Endothelial cell of umbilical vein (primary cell): ENCODE results near the gene TNRC6B. TPM values are rescaled to one million over a fixed set of nuclear protein-coding genes. Genes with fewer than 3 reads are reported as not detected.

ENCODE experiments used
- BruUV-seq: library from RNA; stranded (reverse); fragments of 400-500 nt; replicated peaks from 2 replicates; lab custom pipeline; 2021; lab: Mats Ljungman, UMichigan
- CTCF ChIA-PET: fragments of 300-600, 350-600 bp; sonication (Branson Sonifier 250); formaldehyde crosslinking; loops from one replicate; lab custom pipeline; 2021; ENCODE audit warnings: antibody characterized with exemption, inconsistent platforms; lab: Charles Lee
- POLR2A ChIA-PET: fragments of 300-600, 350-600 bp; sonication (Branson Sonifier 250); formaldehyde crosslinking; loops from one replicate; lab custom pipeline; 2021; ENCODE audit warnings: antibody characterized with exemption, inconsistent platforms; lab: Charles Lee
- DNase-seq: peaks from one replicate; pipeline ENCODE4 v3.0.0-alpha.2; 2011; ENCODE audit warnings: low read depth, low spot score
- FAIRE-seq: peaks from 2 replicates; lab custom pipeline; 2011; peaks lifted over from hg19 to GRCh38; lab: Jason Lieb, UNC
- H2AFZ ChIP-seq: 2 replicates; pipeline ENCODE4 v1.6.0; 2012; ENCODE audit warnings: low read depth, low read length, control low read depth, inconsistent platforms
- H3K27ac ChIP-seq: 2 replicates; pipeline ENCODE4 v1.5.1; 2011; ENCODE audit warnings: low read depth, mild to moderate bottlenecking, control low read depth, low read length, moderate library complexity; ENCODE audit not compliant: insufficient read depth
- H3K27me3 ChIP-seq, 2 experiments: 2 replicates each; pipeline versions ENCODE4 v1.6.0 to v1.6.1; 2011; ENCODE audit warnings: low read length in 2 of 2, mixed read lengths in 1 of 2; ENCODE audit not compliant: control insufficient read depth in 2 of 2, insufficient read depth in 2 of 2
- H3K36me3 ChIP-seq, 2 experiments: 2 replicates in 1 of 2; 3 replicates in 1 of 2; pipeline ENCODE4 v1.5.1; 2011; ENCODE audit warnings: low read length in 2 of 2, mild to moderate bottlenecking in 1 of 2, moderate library complexity in 1 of 2; ENCODE audit not compliant: control insufficient read depth in 2 of 2, insufficient read depth in 2 of 2; ENCODE audit errors: extremely low read depth in 1 of 2
- H3K4me1 ChIP-seq: 3 replicates; pipeline ENCODE4 v1.5.1; 2011; ENCODE audit warnings: mild to moderate bottlenecking, low read length; ENCODE audit not compliant: control insufficient read depth, insufficient read depth; ENCODE audit errors: extremely low read depth
- H3K4me2 ChIP-seq: 2 replicates; pipeline ENCODE4 v1.6.1; 2011; ENCODE audit warnings: low read length, control low read depth, mixed read lengths; ENCODE audit not compliant: insufficient read depth
- H3K4me3 ChIP-seq, 3 experiments: fragments of 200-600 bp in 1 of 3; sonication (generic), shearing (Covaris generic) in 1 of 3; replicated peaks in 1 of 3; 2 replicates each; pipeline ENCODE4 v1.5.1; 2011 to 2016; ENCODE audit warnings: control low read depth in 3 of 3, low read length in 3 of 3, mild to moderate bottlenecking in 2 of 3, inconsistent platforms in 1 of 3, low read depth in 1 of 3, moderate library complexity in 1 of 3; ENCODE audit not compliant: insufficient read depth in 1 of 3
- H3K79me2 ChIP-seq: 2 replicates; pipeline ENCODE4 v1.6.0; 2012; ENCODE audit warnings: low read length, inconsistent platforms; ENCODE audit not compliant: control insufficient read depth, insufficient read depth
- H3K9ac ChIP-seq: replicated peaks from 2 replicates; pipeline ENCODE3; 2011; ENCODE audit warnings: low read length, control low read depth; ENCODE audit not compliant: insufficient read depth; ENCODE audit errors: extremely low read depth
- H3K9me1 ChIP-seq: replicated peaks from 3 replicates; pipeline ENCODE4 v1.6.0; 2011; ENCODE audit warnings: mild to moderate bottlenecking, low read length; ENCODE audit not compliant: control insufficient read depth, insufficient read depth; ENCODE audit errors: extremely low read depth
- H3K9me3 ChIP-seq: replicated peaks from 2 replicates; pipeline ENCODE4 v1.5.1; 2012; ENCODE audit warnings: low read length, inconsistent platforms; ENCODE audit not compliant: control insufficient read depth, insufficient read depth
- H4K20me1 ChIP-seq: replicated peaks from 2 replicates; pipeline ENCODE3; 2011; ENCODE audit warnings: mild to moderate bottlenecking, low read length; ENCODE audit not compliant: control insufficient read depth, insufficient read depth; ENCODE audit errors: extremely low read depth
- JUN ChIP-seq: IDR thresholded peaks from 2 replicates; pipeline ENCODE4 v1.6.1; 2011; ENCODE audit warnings: borderline replicate concordance, low read depth; ENCODE audit not compliant: insufficient read length, insufficient read depth
- MYC ChIP-seq: IDR thresholded peaks from one replicate; pipeline ENCODE4 v1.6.1; 2011; ENCODE audit warnings: mild to moderate bottlenecking, low read depth, low read length
- dilution Hi-C: fragments of 300-500 bp; cut with MboI; formaldehyde crosslinking; loops from one replicate; pipeline ENCODE4 v1.15.0; 2019; ENCODE audit warnings: low sequenced_read_pairs; ENCODE audit not compliant: extremely low pct_ligation_motif_present
- intact Hi-C: fragments of 100-400 bp; cut with micrococcal nuclease; formaldehyde crosslinking; loops from one replicate; pipeline ENCODE4 v1.10.0; 2022
- polyA plus RNA-seq, 4 experiments: library from polyadenylated mRNA; depleted of rRNA in 3 of 4; stranded (reverse) in 3 of 4; unstranded in 1 of 4; fragments of >200 nt; gene quantifications; 2 replicates each; pipeline versions ENCODE4 v1.2.1 to v1.2.3, GENCODE V29; 2011 to 2012; ENCODE audit warnings: missing spikeins in 1 of 4
- total RNA-seq: library from RNA; stranded (reverse); gene quantifications from 2 replicates; pipeline ENCODE4 v1.2.3, GENCODE V29; 2021

The TNRC6B gene
- total and polyA plus RNA-seq, 2 donors (not counting 3 experiments of a cell fraction or from before 2014, with no cell fraction given) = 10.6 to 37.2 TPM

DNA sequence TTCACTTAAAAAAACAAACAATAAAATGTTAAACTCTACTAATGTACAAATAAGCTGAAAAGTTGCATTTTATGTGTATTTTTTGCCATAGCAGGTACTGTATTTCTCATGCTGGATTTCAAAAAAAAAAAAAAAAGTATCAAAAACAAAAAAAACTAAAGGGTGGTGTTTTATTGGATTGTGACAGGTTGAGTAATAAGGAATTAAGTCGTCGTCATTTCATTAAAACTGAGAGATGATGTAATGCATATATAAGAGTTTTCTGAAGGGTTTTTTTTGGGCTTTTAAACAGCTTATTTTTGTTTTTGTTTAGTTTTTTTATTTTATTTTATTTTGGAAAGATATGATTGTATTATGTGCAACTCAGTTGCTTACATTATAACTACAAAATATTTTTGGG lies 157.6 kb downstream of the TNRC6B start:
- Histone ChIP-seq H3K27ac (no peak overlapping the region), H3K36me3 (no peaks in the 10 kb centered on the region), H3K4me2 (no peak overlapping the region), H3K4me3 (no peak overlapping the region), H3K79me2 (no peaks in the 10 kb centered on the region), H2AFZ (no peak overlapping the region), H3K9ac (no peak overlapping the region), H3K9me1 (no peaks in the 10 kb centered on the region), H3K27me3 (no peaks in the 10 kb centered on the region), H4K20me1 (no peaks in the 10 kb centered on the region), H3K4me1 (peaks cover 4% of the 10 kb centered on the region), H3K9me3 (no peaks in the 10 kb centered on the region)
- no TSS peak for BruUV-seq
- dilution Hi-C loops = no loop called here
- POLR2A ChIA-PET = no interaction called here
- CTCF ChIA-PET = interaction anchor here (0.6 to 3.7 kb wide), 3 partner anchors 11 to 526 kb away, joined by 3 to 21 read pairs (median 5); partner anchors contain the start of gene ADSL
- FAIRE-seq = no peak
- DNase-seq = no peak
- no peak for TF ChIP-seq JUN
- intact Hi-C loops = no loop called here

DNA sequence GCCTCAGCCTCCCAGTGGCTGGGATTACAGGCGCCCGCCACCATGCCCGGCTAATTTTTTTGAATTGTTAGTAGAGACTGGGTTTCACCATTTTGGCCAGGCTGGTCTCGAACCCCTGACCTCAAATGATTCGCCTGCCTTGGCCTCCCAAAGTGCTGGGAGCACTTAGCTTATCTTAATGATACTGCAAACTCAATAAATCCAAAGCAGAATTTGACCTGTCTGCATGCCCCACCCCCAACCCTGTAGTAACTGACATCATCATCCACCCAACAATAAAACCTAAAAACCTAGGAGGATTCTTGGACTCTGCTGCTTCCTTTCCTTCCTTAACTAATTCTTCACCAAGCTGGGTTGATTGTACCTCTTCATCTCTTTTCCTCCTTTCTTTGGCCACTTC lies 162.3 kb downstream of the TNRC6B start:
- no peak for FAIRE-seq
- no peaks in the 10 kb centered on the region for H3K79me2 ChIP-seq
- no peak for TF ChIP-seq MYC
- H3K9me3 ChIP-seq = no peaks in the 10 kb centered on the region
- intact Hi-C loops = no loop called here
- no peak overlapping the region for H2AFZ ChIP-seq
- no peak for DNase-seq
- H3K27ac ChIP-seq = no peak overlapping the region
- H4K20me1 ChIP-seq = no peaks in the 10 kb centered on the region
- no peaks in the 10 kb centered on the region for H3K36me3 ChIP-seq
- H3K4me1 ChIP-seq = peaks cover 4% of the 10 kb centered on the region
- CTCF ChIA-PET = interaction anchor here (0.9 kb wide), 1 partner anchor 303 kb away, joined by 3 read pairs; no protein-coding TSS in a partner anchor
- H3K9me1 ChIP-seq = no peaks in the 10 kb centered on the region
- no peaks in the 10 kb centered on the region for H3K27me3 ChIP-seq
- no peak overlapping the region for H3K9ac ChIP-seq
- no peak overlapping the region for H3K4me3 ChIP-seq
- POLR2A ChIA-PET = no interaction called here
- dilution Hi-C loops = no loop called here
- BruUV-seq = TSS peak; percentile 4
- no peak overlapping the region for H3K4me2 ChIP-seq
